GM12875 (cell line): ENCODE data around the gene SLC1A4.

Source experiments
- H3K4me3 ChIP-seq: one replicate; pipeline ENCODE4 v1.5.1; 2011; ENCODE audit warnings: low read depth, low read length, control low read depth
- TF ChIP-seq, protein P1 (sequence below): IDR thresholded peaks from 2 replicates; pipeline ENCODE4 v1.5.1; 2011; ENCODE audit warnings: low read depth, mild to moderate bottlenecking, control low read depth, inconsistent platforms, low read length, moderate library complexity, borderline replicate concordance; ENCODE audit not compliant: insufficient read depth

The SLC1A4 gene

DNA sequence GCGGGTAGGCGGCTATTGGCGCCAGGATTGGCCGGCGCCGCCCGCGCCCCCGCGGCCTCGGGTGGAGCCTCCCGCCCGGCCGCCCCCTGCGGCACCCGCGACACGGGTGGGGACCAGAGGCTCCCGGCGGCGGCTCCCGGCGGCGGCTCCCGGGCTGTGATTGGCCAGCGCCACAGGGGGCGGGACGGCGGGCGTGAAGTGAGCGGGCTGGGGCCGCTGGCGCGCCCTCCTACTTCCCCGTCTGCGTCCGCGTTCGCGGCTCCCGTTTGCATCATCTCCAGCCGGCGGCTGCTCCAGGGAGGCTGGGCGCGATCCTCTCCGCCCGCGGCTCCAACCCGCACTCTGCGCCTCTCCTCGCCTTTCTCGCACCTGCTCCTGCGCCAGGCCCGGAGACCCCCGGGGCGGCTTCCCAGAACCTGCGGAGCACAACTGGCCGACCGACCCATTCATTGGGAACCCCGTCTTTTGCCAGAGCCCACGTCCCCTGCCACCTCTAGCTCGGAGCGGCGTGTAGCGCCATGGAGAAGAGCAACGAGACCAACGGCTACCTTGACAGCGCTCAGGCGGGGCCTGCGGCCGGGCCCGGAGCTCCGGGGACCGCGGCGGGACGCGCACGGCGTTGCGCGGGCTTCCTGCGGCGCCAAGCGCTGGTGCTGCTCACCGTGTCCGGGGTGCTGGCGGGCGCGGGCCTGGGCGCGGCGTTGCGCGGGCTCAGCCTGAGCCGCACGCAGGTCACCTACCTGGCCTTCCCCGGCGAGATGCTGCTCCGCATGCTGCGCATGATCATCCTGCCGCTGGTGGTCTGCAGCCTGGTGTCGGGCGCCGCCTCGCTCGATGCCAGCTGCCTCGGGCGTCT, at the start of gene SLC1A4:
Gene SLC1A4, plus strand, starts transcription at position 274 of the 856 bp plus-strand sequence. Its CDS starts 245 bp downstream, at position 519.
- TF ChIP-seq, protein P1, sequence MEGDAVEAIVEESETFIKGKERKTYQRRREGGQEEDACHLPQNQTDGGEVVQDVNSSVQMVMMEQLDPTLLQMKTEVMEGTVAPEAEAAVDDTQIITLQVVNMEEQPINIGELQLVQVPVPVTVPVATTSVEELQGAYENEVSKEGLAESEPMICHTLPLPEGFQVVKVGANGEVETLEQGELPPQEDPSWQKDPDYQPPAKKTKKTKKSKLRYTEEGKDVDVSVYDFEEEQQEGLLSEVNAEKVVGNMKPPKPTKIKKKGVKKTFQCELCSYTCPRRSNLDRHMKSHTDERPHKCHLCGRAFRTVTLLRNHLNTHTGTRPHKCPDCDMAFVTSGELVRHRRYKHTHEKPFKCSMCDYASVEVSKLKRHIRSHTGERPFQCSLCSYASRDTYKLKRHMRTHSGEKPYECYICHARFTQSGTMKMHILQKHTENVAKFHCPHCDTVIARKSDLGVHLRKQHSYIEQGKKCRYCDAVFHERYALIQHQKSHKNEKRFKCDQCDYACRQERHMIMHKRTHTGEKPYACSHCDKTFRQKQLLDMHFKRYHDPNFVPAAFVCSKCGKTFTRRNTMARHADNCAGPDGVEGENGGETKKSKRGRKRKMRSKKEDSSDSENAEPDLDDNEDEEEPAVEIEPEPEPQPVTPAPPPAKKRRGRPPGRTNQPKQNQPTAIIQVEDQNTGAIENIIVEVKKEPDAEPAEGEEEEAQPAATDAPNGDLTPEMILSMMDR, result no peak
- H3K4me3 ChIP-seq, result peak within 1 kb of the TSS; percentile 84

DNA sequence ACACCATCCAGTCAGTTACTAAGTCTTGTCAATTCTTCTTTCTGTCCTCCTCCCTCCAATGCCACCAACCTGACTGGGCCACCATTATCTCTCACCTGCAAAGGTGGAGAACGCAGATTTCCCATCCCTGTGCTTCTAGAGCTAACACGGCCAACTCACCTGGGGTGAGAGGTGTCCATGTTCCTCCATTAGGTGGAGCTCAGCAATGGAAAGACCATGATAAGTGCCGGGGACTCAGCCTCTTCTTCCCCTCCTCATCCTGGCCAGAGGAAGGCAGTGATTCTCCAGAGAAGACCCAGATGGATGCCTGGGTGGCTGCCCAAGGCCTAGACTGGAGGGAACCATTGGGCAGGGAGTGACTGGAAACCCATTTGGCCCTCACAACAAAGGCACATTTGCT, 48.1 kb upstream of the SLC1A4 start:
- H3K4me3 ChIP-seq, result no peak overlapping the region
- TF ChIP-seq, protein P1, result no peak

DNA sequence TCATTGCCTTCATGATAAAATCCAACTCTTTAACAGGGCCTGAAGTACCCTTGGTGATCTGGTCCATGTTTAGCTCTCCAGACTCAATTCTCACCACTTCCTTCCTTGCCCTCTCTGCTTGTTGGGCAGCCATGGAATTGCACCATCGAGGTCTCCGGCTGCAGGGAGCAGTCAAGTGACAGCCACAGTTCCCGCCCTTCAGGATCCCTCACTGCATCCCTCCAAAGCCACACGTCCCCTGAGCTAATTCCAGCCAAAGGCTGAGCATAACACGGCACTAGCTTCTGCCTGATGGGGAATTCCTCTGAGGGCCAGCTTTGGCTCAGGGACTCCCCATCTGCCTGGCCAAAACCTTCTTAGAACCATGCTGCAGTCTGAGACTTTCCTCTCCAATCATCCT, 47.4 kb upstream of the SLC1A4 start:
- H3K4me3 ChIP-seq, result no peak overlapping the region
- TF ChIP-seq, protein P1, result no peak

DNA sequence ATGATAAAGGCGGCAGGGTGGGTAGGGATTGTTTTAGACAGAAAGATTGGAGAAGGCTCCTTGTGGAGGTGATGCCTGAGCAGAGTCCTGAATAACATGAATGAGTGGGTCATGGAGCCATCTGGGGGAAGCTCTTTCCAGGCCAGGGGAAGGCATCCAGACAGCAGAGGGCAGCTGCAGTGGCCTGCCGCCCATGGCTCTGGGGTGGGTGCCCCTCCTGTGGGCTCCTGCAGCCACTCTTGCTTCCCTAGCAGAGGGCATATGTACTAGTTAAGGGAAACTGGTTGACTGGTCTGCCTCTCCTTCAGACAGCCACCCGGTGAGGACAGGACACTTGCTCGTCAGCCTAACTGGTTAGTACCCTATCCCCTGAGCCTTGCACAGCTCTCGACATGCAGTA, 46.5 kb upstream of the SLC1A4 start:
- TF ChIP-seq, protein P1, result no peak
- no peak overlapping the region for H3K4me3 ChIP-seq

DNA sequence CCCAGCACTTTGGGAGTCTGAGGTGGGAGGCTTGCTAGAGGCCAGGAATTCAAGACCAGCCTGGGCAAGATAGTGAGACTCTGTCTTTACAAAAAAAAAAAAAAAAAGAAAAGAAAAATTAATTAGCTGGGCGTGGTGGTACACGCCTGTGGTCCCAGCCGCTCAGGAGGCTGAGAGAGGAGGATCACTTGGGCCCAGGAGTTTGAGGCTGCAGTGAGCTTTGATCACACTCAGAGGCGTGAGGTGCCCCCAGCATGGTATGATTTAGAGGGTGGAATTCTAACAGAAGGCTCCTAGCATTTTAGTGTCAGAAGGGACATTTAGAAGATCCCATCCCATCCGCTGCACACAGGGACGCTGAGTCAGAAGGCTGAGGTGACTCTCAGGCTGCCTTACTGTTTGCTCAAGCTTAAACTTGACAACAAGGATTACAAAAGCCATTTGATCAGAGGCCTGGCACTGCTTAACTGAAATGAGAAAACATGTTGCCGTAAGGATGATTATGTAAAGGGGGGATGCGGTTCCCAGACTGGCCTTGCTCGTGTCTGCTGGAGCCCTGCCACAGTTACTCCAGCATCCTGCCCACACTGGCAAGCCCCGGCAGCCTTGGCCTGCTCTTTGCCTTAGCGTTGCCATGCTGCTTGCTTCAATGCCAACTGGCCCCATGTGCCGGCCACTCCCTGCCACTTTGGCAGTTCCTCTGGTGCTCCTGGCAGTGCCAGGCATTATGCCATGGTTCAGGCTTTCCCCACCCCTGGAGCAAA, 45.6 kb upstream of the SLC1A4 start:
- TF ChIP-seq, protein P1, result no peak
- no peak overlapping the region for H3K4me3 ChIP-seq

DNA sequence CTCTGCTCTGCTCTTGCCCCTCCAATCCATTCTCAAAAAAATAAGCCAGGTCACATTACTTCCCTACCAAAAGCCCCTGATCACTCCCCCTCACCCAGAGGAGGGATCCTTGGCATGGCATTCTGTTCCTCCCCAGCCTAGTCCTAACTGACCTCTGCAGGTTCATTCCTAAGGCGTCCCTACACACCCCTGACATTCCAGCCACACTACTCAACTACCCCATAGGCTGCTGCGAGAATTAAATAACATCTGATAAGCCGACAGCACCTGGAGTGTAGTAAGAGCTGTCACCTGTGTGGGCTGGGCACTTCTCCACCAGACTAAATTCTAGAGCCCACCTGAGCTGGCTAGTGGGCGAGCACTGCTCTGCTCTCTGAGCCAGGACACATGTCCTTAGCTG, 44.7 kb upstream of the SLC1A4 start:
- no peak overlapping the region for H3K4me3 ChIP-seq
- TF ChIP-seq, protein P1, result no peak
